Measurements from ENCODE around the gene CDYL2.

The CDYL2 gene

DNA sequence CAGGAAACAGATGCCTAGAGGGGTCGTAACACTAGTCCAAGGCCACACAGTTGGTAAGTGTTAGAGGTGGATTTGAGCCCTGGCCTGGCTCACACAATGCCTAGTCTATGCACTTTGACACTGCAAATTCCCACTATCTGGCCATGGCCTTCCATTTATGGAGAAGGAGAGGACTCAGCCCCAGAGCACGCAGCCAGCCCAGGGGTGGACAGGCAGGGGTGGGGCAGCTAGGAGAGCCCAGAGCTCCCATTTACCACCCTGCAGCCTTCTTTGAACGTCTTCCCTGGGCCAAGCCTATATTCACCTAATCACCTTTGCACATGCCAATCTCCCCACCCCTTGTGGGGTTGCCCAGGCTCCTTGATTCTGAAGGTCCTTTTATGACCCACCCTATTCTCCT lies 182.4 kb downstream of the CDYL2 start:
- DNase-seq (ENCODE audit: low read depth), result no peak

DNA sequence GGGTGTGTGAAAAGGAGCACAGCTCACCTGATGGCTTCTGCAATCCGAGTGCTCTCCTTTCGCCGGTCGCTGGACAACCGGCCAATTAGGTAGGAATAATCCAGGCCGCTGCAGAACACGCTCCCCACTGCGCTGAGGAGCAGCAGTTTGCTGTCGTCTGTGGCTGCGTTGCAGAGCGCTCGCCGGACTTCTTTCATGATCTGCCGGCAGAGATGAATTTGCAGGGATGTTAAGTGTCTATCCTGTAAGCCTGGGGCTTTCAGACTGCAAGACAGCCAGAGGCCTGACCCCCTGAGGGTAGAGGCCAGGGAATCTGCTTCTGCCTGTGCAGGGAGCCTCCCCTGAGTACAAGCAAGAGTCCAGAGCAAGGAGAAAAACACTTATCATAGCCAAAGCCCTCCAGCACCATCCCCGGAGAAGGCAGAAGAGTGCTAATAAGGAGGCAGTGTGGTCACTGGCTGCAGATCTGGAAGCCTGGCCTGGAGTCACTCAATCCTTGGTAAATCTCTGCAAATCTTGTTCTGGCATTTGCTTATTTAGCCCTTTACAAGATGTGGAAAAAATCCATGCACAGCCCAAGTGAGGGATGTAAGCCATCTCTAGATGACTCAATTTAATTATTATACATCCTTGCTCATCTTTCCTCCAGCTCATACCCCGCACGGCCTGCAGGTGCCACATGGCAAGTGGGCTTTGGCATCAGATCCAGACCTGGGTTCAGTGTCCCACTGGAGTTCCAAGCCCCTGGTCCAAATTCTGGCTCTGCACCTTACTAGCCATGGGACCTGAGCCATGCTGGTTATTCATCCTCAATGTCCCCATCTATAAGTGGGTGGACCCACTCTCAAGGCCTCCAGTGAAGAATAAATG lies 183.4 kb downstream of the CDYL2 start:
- DNase-seq (ENCODE audit: low read depth), result no peak

DNA sequence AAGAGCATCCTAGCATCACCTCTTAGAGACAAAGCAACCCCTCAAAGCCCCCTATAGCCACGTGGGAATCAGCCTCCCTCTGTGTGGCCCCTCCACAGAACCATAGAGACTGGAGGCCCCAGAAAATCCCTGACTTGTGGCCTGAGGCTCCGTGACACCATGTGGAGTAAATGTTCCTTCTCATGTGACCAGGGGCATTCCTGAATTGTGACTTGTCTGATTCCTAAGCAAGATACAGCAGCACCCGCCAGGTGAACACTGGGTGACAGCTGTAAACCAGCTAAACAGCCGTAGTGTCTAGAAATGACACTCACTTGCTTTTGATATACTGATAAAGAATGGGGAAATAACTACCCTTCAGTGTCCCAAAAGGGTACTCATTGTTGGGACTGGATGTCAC lies 184.6 kb downstream of the CDYL2 start:
- DNase-seq (ENCODE audit: low read depth), result no peak

DNA sequence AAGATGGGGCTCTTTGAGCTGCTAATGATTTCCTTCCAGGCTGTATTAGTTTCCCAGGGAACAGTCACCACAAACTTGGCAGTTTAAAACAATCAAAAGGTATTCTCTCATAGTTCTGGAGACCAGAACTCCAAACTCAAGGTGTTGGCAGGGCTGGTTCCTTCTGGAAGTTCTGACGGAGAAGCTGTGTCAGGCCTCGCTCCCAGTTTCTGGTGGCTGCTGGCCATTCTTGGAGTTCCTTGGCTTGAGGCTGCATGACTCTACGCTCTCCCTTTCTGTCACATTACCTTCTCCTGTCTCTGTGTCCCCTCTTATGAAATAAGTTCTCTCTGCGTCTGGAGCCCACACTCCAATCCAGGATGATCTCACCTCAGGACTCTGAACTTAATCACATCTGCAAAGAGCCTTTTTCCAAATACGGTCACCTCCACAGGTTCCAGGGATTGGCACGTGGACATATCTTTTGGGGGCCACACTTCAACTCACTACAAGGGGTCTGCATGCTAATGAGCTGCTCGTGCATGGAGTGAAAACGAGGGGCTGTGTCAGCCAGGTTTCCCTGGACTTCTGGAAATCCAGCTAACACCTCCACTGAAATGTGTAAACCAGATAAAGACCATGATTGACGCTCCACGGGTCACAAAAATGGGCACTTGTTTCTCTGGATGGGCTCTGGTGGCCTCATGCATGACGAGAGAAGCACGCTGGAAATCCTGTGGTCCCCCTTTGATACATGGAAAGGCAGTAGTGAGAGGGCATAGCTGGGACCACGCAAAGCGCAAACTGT lies 185.3 kb downstream of the CDYL2 start:
- no peak for DNase-seq (ENCODE audit: low read depth)

DNA sequence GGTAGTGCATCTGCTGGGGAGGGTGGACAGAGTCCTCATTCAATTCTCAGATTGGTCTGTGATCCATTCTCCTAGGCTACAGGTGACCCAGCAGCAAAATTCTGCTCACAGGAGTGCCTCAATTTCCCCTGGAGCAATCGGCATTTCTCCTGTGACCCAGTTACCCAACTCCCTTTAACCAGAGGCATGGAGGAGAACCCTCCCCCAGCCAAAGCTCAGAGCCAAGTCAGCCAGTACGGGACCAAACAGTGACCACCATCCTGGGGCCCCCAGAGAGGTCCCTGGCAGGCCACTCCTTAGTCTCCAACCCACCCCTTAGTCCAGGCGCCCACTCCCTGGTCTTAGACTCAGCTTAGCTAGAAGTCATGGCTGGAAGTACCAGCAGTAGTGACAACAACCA lies 188.0 kb downstream of the CDYL2 start:
- DNase-seq (ENCODE audit: low read depth), result no peak

DNA sequence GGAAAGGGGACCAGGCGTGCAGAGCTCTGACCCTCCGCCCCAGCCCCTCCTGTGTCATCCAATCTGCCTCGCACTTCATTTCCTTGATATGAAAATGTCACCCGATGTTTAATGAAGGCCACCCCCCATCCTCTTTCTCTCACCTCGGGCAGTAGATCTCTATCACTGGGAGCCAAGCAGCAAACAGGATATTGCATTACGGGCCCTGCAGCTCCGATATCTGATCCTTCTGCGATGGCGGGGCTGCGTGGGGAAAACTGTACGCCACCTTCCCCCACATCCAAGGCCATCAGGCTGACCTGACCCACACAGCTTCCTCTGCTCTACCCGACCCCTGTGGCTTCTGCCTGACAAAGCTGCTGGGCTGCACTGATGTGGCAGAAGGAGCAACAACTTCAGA lies 188.7 kb downstream of the CDYL2 start:
- DNase-seq (ENCODE audit: low read depth), result no peak

DNA sequence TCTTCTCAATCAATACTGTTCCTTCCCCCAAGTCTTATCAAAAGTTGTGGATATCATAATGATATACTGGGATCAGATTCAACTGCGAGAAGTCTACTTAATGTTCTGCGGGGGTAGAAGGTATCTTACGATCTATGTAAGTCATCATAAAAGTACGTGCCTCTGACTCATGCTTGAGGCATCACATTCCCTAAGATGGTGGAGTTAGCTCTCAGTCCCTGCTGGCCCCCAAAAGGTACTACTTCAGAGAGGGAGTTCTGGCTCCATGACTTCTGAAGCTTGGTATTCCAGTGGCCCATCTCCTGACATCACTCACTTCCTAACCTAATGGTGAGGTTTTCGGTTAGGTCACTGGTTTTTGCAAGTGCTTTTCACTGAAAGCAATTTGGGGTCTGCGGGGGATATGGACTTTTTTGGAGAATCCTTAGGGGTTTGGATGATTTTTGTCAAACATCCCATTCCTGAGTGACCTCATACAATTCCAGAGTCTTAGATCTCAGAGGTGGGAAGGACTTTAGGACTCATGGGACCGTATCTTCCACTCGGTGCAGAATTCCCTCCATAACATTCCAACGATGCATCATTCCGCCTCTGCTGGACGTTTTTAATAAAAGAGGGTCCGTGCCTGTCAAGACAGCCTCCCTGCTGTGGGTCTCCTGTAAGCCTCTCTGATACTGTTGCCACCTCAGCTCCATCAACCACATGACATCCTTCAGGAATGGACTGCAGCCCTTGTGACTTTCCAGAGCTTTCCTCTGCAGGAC lies 189.3 kb downstream of the CDYL2 start:
- DNase-seq (ENCODE audit: low read depth), result peak; percentile 19

DNA sequence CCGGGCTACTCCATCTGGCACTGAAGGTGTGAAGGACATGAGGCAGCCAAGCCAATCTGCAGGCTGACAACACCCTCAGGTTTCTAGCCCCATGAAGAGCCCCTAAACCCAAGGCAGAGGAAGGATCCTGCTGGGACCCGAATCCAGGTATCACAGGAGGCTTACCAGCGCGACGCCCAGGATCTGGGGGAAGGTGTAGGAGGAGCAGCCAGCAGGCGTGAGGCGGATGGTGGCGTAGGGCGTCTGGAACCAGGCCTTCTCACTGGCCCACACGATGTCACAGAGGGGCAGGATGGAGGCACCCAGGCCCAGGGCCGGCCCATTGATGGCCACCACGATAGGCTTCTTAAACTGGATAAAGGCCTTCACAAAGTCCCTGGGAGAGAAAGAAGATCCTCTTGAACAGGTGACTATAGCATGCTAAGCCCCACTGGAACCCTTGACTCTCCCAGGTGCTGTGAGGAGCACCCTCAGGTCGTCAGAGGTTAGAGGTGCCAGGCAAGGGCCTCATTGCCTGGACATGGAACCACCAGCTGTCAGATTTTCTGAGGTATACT lies 191.9 kb downstream of the CDYL2 start:
- no peak for DNase-seq (ENCODE audit: low read depth)

DNA sequence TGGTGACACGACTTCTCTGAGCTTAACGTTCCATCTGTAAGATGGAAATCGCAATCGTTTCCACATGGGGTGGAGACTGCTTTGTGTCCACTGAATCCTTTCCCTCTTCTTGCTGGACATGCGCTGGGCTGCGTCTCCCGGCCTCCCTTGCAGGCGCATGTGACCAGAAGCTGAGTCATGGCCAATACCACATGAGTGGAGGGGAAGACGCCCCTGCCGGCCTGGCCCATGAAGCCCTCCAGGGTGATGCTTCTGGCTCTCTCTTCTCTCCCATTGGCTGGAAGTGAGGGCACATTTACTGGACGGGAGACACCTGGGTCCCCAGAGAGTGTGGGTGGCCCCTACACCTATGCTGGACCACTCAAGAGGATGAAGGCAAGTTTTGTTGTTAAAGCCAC lies 192.5 kb downstream of the CDYL2 start:
- DNase-seq (ENCODE audit: low read depth), result no peak

DNA sequence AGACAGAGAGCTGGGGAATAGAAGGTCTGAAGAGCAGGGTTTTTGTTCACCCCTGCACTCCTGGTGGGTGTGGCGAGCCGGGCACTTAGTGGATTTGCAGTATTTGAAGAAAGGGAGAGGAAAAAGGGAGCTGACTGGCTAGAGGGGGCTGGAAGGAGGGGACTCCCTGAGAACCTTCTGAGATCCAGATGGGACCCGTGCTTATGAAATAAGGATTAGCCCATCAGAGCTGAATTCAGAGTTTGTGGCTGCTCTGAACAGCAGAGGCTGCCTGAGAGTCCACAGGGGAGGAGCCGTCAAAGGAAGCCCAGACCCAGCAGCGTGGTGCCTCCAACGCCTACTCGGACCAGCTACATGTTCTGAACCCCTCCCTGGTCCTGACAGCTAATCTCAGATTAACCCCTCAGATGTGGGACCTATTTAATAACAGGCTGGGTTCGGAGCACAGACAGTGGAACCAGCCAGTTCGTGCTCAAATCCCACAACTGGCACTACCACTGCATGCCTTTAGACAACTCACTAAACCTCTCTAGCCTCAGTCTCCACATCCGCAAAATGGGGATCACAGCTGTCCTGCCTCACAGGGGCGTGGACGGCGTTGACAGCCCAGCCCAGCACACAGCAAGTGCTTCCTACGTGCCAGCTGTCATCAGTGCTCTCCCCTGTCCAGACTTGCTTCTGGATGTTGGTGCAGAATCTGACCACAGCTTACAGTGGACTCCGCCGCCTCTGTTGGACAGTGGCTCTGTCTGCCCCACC lies 193.0 kb downstream of the CDYL2 start:
- DNase-seq (ENCODE audit: low read depth), result no peak

DNA sequence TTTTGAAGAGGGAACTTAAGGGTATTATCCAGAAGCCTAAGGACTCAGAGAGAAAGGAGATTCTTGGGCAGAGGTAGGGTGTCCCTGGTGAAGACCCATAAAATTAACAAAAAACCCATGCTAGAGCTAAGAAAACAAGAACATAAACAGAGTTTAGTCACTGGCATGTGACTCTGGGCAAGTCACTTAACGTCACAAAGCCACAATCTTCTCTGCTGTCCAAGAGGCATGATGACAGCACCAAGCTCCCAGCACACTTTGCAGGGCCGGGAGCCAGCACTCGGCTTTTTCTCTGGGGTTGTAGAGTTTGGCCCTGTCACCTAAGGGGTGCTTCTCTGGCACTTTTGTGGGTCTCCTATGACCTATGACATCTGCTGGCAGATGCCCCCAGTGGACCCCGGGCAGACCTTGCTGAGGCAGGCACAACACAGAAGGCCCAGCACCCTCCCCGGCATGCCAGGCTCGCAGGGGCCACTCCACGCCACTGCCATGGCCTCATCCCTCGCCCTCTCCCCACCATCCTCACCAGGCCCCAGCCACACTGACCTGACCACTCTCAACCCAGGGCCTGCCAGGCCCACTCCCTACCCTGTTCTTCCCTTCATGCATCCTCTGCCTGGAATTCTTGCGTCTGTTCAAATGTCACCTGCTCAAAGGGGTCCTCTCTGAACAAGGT lies 193.8 kb downstream of the CDYL2 start:
- DNase-seq (ENCODE audit: low read depth), result peak; percentile 21

DNA sequence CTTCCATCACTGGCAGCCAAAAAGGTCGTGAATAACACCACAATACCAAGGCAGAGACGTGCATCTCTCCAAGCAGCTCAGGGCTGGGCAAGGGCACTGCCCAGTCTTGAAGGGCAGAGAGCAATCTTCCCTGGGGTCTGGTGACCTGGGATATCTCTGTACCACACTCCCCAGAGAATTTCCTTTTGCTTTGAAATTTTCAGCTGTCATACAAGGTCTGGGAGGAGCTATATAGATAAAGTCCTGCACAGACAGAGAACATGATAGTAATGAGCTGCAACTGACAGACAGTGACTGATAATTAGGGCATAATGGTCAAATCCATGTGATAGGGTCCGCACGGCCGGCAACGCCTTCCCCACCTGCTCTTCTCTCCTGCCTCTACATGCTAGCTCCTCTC lies 195.5 kb downstream of the CDYL2 start:
- DNase-seq (ENCODE audit: low read depth), result no peak

DNA sequence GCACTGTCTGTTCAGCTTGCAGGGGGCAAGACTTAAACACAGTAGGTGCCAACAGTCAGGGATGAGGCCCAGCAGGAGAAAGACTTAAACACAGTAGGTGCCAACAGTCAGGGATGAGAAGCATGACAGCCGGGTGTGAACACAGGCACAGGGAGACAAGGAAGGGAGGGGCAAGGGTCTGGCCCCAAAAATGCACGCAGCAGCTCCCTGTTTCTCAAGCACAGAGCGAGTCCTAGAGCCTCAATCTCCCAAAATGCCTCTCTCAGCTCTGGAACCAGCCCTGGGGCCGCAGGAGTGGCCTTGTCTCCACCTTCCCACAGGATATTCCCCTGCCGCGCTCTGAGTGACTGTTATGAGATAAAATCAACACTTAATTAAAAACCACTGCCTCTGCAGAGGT lies 197.2 kb downstream of the CDYL2 start:
- DNase-seq (ENCODE audit: low read depth), result no peak

DNA sequence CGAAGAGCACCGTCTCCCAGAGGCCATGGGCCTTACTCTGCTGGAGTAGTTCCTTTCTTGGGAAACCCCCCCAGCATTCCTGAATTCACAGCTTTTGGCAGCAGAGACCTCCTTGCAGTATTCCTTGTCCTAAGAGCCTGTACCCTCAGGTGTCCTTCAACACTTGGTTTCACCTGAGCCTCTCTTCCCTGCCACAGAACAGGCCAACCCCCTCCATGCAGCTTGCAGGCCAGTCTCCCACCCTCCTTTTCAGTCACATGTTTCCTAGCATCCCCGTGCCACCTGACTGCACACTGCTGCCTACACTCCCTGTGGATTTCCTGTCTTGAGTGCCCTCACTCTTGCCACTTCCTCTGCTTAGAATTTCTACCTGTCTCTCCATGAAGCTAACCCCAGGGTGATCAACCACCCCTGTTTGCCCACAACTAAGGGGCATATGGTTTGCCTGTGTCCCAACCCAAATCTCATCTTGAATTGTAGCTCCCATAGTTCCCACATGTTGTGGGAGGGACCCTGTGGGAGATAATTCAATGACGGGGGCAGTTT lies 198.1 kb downstream of the CDYL2 start:
- no peak for DNase-seq (ENCODE audit: low read depth)

DNA sequence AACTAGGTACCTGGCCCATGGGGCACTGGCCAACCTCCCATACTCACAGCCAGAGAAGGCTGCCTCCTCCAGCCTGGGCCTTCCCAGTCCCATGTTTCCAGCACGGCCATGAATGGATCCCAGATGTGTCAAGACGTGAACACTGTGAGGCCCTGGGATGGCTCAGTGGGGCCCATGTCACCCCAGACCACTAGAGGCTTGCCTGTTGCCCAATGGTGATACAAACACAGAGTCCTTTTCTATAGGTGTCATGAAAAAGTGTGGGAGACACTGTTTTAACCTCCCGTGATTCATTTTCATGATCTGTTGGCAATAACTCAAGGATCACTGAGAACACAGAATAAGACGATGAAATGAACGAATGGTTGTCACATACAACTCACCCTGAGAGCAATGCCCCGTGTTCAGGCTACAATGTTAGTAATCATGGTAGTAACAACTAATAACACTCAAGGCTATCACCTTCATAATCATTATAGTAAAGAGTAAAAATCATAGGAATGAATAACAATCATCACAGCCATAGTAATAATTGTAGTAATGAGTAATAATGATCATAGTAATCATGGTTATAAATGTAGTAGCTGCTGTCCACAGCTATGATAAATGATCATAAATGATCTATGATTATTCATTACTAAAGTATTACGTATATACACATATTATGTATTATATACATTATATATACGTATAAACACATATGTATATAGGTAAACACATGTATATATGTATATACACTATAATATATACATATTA lies 199.6 kb downstream of the CDYL2 start:
- DNase-seq (ENCODE audit: low read depth), result no peak

DNA sequence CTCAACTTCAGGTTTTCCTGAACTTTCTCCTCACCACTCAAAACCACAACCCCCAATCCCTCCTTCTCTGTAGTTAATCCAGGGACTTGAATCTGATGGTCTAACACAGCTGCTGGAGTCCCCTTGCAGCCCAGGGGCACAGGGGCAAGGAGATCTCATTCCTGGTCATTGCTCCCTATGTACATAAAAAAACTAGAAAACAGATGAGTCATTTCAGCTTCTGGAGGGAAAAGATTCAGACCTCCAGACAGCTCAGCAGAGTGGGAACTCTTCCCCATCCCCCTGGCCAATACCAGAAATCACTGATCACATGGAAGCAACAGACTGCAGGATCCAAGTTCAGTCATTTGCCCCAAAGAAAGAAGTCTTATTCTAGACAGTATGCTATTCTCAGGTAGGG lies 201.5 kb downstream of the CDYL2 start:
- no peak for DNase-seq (ENCODE audit: low read depth)

DNA sequence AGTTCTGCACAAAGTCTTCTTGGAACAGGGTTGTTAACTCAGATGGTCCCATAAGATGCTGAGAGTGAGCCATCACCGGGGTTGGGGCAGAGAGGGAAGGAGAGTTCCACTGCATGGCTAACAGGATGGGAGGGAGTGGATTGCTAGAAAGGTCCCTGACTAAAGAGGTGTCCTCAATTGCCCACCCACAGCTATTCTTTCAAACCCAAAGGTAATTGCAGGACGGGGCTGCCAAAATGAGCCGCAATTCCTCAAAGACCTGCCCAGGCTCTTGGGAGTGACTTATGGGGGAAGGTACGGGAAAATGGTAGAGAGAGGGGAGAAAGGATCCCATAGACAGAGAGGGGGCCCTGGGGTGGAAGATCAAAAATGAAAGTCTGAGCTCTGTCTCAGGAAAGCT lies 203.2 kb downstream of the CDYL2 start:
- no peak for DNase-seq (ENCODE audit: low read depth)

DNA sequence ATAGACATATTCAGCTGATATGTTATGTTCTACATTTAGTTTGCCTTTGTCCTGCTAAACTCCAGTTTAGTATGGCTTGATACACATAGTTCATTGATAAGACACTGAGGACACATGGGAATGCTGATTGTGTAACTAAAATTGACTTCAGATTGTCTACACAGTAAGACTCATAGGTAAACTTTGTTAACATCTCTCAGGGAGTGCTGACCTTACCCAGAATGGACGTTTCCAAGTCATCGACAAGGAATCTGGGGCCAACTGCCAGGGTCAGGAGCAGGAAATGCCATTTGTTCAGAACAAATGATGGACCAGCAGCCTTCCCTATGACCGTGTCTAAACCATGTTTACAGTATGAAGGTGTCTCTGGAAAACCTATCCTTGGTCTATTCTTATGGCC lies 204.9 kb downstream of the CDYL2 start:
- peak; percentile 39 for DNase-seq (ENCODE audit: low read depth)

DNA sequence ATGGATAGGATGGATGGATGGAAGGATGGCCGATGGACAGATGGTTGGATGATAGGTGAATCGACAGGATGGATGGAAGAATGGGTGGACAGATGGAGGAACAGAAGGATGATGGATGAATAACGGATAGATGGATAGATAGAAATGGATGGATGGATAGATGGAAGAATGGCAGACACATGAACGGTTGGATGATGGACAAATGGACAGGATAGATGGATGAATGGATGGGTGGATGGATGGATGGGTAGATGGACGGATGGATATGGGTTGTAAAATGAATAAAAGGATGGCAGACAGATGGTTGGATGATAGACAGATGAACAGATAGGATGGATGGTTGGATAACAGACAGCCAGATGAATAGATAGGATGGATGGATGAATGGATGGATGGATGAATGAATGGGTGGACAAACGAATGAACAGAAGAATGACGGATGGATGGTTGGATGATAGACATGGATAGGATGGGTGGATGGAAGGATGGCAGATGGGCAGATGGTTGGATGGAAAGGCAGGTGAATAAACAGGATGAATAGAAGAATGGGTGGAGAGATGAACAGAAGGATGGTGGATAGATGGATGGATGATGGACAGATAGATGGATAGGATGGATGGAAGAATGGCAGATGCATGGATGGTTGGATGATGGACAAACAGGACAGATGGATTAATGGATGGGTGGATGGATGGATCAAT lies 207.7 kb downstream of the CDYL2 start:
- no peak for DNase-seq (ENCODE audit: low read depth)
